ENCODE data around the gene ZNF697.
"Not testable (repeated sequence)": the region's sequence is repeated elsewhere in the genome, so short reads cannot be mapped to it uniquely, and the experiment has no call there.

ZNF697 gene

GRCh38 chr1:119603241-119603640, 44.8 kb downstream of the ZNF697 start:
- not testable (repeated sequence) for H3K4me3 ChIP-seq (ENCODE audit: low read depth, low read length)

- not testable (repeated sequence) for H3K4me3 ChIP-seq (ENCODE audit: low read depth, low read length)
Observed at GRCh38 chr1:119602789-119603188, 45.3 kb downstream of the ZNF697 start.

- H3K4me3 ChIP-seq (ENCODE audit: low read depth, low read length): no peak overlapping the region
Observed at GRCh38 chr1:119602169-119602568, 45.9 kb downstream of the ZNF697 start.

GRCh38 chr1:119600976-119601375, 47.1 kb downstream of the ZNF697 start:
- no peak overlapping the region for H3K4me3 ChIP-seq (ENCODE audit: low read depth, low read length)

GRCh38 chr1:119600561-119600960, 47.5 kb downstream of the ZNF697 start:
- H3K4me3 ChIP-seq (ENCODE audit: low read depth, low read length): no peak overlapping the region

- H3K4me3 ChIP-seq (ENCODE audit: low read depth, low read length): no peak overlapping the region
Observed at GRCh38 chr1:119595606-119596005, 52.5 kb downstream of the ZNF697 start.

- no peak overlapping the region for H3K4me3 ChIP-seq (ENCODE audit: low read depth, low read length)
Observed at GRCh38 chr1:119595168-119595567, 52.9 kb downstream of the ZNF697 start.

- no peak overlapping the region for H3K4me3 ChIP-seq (ENCODE audit: low read depth, low read length)
Observed at GRCh38 chr1:119594376-119594775, 53.7 kb downstream of the ZNF697 start.

- H3K4me3 ChIP-seq (ENCODE audit: low read depth, low read length): no peak overlapping the region
Observed at GRCh38 chr1:119593805-119594204, 54.3 kb downstream of the ZNF697 start.

GRCh38 chr1:119590393-119590792, 57.7 kb downstream of the ZNF697 start:
- no peak overlapping the region for H3K4me3 ChIP-seq (ENCODE audit: low read depth, low read length)

- H3K4me3 ChIP-seq (ENCODE audit: low read depth, low read length): no peak overlapping the region
Observed at GRCh38 chr1:119588621-119589020, 59.4 kb downstream of the ZNF697 start.

GRCh38 chr1:119587341-119587740, 60.7 kb downstream of the ZNF697 start:
- H3K4me3 ChIP-seq (ENCODE audit: low read depth, low read length): no peak overlapping the region

GRCh38 chr1:119585801-119586200, 62.3 kb downstream of the ZNF697 start:
- not testable (repeated sequence) for H3K4me3 ChIP-seq (ENCODE audit: low read depth, low read length)

- H3K4me3 ChIP-seq (ENCODE audit: low read depth, low read length): no peak overlapping the region
Observed at GRCh38 chr1:119582801-119583200, 65.3 kb downstream of the ZNF697 start.

- not testable (repeated sequence) for H3K4me3 ChIP-seq (ENCODE audit: low read depth, low read length)
Observed at GRCh38 chr1:119581076-119581475, 67.0 kb downstream of the ZNF697 start.

GRCh38 chr1:119573886-119574285, 74.2 kb downstream of the ZNF697 start:
- H3K4me3 ChIP-seq (ENCODE audit: low read depth, low read length): no peak overlapping the region

- H3K4me3 ChIP-seq (ENCODE audit: low read depth, low read length): not testable (repeated sequence)
Observed at GRCh38 chr1:119569930-119570622, 78.0 kb downstream of the ZNF697 start.

Measured in iPS-11a (cell line).